GM12872 (cell line): ENCODE results near the gene ENO2.

Source experiments
- CTCF ChIP-seq: IDR thresholded peaks from 3 replicates; pipeline ENCODE4 v1.5.1; 2011; ENCODE audit warnings: low read depth, mild to moderate bottlenecking, low read length, moderate library complexity; ENCODE audit not compliant: insufficient read depth

Gene ENO2

DNA sequence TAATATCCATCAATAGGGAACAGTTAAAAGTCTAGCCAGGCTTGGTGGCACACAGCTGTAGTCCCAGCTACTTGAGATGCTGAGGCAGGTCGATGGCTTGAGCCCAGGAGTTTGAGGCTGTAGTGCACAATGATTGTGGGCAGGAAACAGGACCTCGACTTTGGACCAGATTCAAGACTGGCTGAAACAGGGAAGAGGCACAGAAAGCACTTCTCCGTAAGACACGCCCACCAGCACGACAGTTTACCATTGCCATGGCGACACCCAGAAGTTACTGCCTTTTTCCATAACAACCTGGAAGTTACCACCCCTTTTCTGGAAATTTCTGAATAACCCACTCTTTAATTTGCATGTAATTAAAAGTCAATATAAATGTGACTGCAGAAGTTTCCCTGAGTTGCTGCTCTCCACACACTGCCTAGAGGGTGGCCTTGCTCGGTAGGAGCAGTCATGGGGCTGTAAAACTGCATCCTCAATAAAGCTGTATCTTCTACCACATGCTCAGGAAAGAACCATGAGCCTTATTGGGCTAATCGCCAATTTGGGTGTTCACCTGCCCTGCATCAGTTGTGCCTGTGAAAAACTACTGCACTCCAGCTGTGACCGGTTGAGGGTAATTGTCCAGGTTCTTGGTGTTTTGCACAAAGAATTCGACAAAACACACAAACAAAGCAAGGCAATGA lies 14.4 kb upstream of the ENO2 start:
- TF ChIP-seq CTCF = no peak

DNA sequence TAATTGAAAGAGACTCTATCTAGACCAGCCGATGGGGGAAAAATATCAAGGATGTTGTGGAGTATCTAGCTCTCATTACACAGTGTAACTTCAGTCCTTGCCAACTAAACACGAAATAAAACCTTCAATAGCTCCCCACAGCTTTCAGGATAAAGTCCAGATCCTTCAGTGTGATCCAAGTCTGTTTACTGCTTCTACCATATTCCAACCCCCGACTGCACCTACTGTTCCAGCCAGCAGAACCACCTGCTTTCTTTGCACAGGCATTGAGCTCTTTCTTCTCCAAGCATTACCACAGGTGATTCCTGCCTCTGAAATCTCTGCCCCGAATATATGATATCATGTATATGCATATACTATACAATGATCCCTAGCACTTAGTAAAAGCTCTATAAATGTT lies 11.9 kb upstream of the ENO2 start:
- TF ChIP-seq CTCF = no peak

GRCh38 chr12:6903722-6904121 lies 10.7 kb upstream of the ENO2 start:
- no peak for TF ChIP-seq CTCF

GRCh38 chr12:6904280-6905276 lies 9.8 kb upstream of the ENO2 start, which contains the start of gene LRRC23:
LRRC23 (plus strand) TSS chr12:6904822; CDS start chr12:6905634, 812 bp downstream.
- TF ChIP-seq CTCF = no peak

- TF ChIP-seq CTCF = no peak
Observed at GRCh38 chr12:6905414-6906040, 8.9 kb upstream of the ENO2 start.

DNA sequence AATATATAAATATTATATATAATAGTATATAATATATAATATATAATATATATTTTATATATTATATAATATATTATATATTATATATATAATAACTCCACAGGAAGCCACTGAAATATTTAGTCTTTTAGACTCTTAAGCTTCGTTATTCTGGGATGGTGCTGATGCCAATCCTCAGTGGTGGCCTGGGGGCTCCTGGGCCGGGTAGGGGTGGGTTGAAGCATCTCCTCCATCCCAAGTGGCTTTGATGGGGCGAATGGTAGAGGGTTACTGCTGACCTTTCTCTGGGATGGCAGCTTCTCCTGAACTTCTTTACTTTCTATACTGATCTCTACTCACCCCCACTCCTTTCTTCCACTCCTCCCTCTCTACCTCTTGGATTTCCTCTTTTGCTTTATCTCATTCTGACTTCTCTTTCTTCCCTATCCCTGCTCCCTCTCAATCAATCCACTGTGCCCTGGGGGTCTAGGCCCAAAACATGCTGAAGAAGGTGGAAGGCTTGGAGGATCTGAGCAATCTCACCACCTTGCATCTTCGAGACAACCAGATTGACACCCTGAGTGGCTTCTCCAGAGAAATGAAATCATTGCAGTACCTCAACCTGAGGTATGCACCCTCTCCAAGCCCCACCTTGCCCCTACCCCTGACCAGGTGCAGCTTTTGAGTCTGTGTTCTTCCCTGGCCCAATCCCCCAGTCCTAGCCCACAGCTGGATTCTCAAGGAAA lies 4.8 kb upstream of the ENO2 start:
- TF ChIP-seq CTCF = no peak
